GM18870 (cell line): ENCODE measurements around the gene EOLA2.
"Not testable (repeated sequence)": the region's sequence is repeated elsewhere in the genome, so short reads cannot be mapped to it uniquely, and the experiment has no call there.

Source experiments
- ATAC-seq: cut with Tn5 transposase; IDR thresholded peaks from one replicate; pipeline ENCODE4 v1.9.1; 2021; ENCODE audit warnings: moderate library complexity; ENCODE audit not compliant: unreplicated experiment

The EOLA2 gene

GRCh38 chrX:149938427-149938880 is at the start of gene EOLA2:
Gene EOLA2, minus strand, starts transcription at chrX:149938491. Its CDS starts 4,617 bp downstream, at chrX:149933874.
- peak; percentile 82 for ATAC-seq

DNA sequence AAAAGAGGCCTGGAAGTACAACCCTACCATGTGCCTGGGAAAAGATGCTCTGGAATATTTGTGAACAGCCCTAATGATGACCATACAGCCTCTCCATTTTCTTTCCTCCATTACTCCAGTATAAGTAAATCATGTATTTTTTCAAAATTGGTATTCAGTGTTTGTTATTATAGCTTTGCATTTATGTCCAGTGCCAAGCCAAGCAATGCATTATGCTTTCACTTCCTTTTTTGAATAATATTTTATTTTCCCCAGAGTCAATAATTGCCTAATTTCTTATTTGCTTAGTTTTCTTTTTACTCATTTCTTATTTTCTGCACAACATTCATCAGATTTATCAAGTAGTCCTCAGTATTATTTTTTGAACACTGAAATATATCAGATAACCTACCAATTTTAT is 49.3 kb upstream of the EOLA2 start:
- peak; percentile 79 for ATAC-seq

- ATAC-seq, result no peak
Observed at GRCh38 chrX:149984411-149984810, 46.1 kb upstream of the EOLA2 start.

GRCh38 chrX:149982310-149982709 is 44.0 kb upstream of the EOLA2 start:
- ATAC-seq, result no peak

DNA sequence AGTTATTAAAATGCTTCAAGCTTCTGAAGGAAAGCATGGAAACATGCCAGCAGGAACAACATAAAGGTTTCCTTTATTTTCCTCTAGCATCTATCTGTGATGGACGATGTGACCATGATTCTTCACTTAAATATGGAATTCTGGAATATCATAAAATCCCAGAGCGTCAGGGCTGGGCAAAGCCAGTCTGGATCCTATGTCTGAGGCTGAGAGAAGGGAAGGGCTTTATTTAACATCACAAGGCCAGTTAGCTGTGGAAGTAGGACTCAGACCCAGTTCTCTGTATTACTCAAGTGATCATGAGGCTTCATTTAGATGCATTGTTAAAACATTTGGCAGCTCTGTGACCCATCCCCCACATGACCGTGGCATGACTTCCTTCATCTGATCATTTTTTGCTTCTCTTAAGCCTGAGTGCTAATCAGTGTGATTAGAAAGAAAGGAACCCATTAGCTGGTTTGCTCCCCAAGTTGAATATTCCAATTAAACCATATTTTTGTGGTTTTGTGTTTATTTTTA is 40.9 kb upstream of the EOLA2 start:
- no peak for ATAC-seq

DNA sequence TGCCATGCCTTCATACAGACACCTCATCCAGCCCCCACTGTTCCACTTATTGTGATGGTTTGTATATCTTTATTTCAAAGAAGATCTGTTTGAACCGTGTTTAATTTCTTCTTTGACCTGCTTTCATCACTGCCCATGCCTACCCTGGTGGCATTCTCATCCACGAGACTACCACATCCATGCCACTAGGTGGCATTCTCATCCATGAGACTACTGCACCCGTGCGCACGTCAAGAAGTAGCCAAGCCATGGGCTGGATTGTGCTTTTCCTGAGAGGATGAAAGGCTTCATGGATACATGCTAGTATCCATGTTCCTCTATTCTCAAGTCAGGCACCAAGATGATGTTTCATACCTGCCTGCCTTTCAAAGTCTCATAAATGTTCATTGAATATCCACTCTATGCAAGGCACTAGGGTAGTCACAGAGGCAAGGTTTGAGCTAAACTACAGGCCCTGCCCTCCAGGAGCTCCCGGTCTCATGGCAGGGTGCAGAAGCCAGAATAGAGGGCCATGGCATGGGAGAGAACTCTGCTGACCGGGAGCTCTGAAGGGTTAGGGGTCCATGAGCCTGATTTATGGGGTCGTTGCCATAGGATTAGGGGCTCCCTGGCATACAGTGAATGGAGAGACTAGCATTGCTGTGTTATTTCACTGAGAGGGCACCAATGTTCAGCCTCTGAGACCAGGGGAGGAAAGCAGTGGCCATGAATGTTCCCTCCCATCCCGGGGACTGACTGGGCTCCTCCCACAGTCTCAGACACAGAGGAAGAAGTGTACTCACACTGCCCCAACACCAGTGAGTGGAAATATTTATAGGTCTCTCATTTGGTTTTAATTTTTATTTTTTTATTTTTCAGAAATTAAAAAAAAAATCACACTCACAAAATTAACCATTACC is 24.8 kb upstream of the EOLA2 start:
- peak; percentile 74 for ATAC-seq

DNA sequence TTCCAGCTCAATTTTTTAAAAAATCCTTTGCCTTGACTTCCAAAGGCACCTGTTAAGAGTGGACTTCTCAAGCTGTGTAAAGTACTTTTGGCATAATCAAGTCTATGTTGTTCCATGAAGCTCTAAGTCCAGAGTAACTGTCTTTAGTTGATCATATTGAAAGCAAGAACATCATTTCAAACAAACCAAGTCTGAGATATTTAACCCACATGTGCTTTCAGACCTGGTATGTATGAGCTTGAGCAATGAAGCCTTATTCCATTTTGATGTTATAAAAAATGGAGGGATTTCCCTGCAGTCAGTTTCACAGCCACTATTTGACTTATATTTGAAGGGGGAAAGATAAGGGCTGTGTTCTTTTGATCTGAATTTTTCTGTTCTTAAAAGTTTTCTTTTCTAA is 23.7 kb upstream of the EOLA2 start:
- ATAC-seq, result no peak

- no peak for ATAC-seq
Observed at GRCh38 chrX:149961572-149961971, 23.3 kb upstream of the EOLA2 start.

GRCh38 chrX:149950681-149951080 is 12.4 kb upstream of the EOLA2 start:
- ATAC-seq, result no peak

DNA sequence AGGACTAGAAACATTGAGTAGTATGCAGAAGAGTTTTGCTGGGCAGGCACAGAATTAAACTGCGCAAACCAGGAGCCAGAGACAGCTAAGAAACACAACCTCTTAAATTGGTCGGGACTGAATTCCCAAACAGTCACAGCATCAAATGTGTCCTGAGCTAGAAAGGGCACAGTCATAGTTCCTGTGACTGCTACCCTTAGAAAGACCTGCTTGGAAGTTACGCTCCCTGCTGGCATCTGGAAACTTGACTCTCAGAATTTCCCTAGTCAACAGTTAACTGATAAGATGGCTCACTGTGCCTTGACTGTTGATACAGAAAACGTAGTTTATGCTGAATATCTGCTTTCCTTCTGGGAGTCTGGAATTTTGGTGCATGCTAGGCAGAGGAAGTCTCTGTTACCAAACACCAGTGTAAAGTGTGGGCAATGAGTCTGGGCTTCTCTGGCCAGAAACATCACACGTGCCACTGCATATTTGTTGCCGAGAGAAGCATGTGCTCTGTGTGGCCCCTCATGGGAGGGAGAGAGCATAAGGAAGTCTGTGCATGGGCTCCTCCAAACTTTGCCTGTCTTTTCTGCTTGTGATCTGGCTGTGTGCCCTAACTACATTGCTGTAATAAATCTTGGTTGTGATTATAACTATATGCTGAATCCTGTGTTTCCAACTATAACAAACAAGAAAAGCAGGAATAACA is 11.6 kb upstream of the EOLA2 start:
- no peak for ATAC-seq

GRCh38 chrX:149948016-149948415 is 9.7 kb upstream of the EOLA2 start:
- ATAC-seq, result no peak

- not testable (repeated sequence) for ATAC-seq
Observed at GRCh38 chrX:149946932-149947331, 8.6 kb upstream of the EOLA2 start.

DNA sequence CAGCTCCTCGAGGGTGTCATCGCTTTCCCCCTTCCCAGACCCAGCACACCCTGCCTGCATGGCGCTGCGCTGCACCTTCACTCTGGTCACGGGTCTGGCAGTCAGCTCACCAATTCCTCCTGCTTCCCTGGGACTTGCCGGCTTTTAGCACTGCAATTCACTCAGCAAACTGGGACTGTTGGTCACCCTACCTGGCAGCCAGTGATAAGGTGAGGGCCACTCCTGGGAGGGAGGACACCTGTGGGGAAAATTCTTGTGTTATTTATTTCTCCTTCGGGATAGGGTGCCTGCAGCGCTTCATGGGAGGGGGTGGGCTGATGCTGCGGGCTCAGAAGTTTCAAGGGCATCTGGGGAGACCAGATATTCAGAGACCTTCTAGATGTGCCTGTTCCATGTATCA is 7.5 kb upstream of the EOLA2 start:
- ATAC-seq, result not testable (repeated sequence)

- ATAC-seq, result not testable (repeated sequence)
Observed at GRCh38 chrX:149945087-149945670, 6.9 kb upstream of the EOLA2 start.

DNA sequence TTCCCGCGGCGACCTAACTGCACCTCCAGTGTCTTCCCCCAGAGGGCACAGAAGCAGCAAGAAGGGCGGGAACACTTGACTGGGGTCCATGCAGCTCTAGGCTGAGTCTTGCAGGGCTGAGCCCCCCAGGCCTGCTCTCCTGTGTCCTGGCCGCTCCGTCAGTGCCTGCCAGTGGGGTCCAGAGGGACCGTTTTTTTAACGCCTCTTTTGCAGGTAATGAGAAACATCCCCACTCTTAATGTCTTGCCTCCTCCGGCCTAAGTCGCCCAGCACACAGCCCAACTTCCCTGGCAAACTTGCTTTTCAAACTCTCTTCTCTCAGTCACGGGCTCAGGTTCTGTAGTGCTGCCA is 2.4 kb upstream of the EOLA2 start:
- ATAC-seq, result not testable (repeated sequence)

DNA sequence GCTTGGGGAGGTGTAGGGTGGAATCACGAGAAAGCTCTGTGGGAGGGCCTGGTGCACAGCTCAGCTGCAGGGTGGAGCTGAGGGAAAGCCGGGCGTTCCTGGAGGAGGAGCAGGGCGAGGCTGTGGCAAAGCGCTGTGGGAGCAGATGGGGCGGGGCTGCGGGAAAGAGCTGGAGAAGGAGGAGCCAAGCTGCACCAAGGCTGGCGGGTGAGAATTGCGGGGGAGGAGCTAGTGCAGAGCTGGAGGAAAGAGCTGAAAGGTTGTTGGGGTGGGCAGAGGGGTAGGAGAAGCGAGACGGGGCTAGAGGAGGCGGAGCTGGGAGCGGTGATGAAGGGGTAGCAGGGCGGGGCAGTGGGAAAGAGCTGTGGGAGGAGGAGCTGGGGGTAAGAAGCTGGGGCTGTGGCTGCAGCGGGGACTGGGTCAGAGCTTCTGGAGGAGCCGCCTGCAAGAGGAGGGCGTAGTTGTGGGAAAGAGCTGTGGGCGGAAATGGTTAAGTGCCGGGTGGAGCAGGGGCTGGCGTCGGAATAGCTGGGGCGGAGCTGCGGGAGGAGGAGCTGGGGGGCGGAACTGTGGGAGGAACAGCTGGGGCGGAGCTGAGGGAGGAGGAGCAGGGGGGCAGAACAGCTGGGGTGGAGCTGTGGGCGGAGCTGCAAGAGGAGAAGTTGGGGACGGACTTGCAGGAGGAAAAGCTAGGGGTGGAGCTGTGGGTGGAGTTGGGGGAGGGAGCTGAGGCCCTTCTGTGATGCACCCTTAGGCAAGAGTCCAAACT is 1.8 kb upstream of the EOLA2 start:
- peak; percentile 49 for ATAC-seq

DNA sequence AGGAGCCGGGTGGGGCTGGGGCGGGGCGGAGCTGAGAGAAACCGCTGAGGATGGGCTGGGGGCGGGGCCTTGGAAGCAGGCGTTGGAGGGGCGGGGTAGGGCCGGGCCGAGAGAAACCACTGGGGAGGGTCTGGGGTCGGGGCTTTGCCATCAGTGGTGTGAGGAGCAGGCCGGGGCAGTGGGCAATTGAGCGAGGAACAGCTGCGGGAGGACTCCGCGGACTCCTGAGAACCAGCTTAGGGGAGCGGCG is 1.3 kb upstream of the EOLA2 start:
- ATAC-seq, result no peak

- ATAC-seq, result no peak
Observed at GRCh38 chrX:149938881-149939654, 777 bp upstream of the EOLA2 start.

DNA sequence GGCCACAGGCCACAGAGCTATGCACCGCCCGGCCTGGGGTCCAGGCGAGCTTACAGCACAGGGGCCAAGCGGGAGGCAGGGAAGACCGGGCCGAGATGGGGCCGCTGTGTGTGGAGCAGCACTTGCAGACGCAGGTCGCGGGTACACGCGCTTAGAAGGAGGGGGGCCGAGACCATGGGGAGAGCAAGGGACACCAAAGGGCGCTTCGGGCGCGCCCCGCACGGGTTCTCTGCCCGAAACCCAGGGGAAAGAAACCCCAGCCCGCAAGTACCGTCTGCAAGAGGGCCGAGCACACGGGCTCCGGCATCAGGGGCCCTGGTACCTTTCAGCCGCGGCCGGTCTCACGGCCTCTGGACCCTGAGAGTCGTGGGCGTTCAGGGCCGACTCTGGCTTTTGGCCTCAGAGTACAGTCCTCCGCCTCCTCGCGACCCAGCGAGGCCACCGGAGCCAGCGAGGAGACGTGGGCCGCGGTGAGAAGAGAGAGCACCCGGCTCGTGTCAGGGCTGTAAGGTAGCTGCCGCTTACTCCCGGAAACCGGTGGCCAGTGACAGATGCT is 342 bp downstream of the EOLA2 start:
- ATAC-seq, result no peak

DNA sequence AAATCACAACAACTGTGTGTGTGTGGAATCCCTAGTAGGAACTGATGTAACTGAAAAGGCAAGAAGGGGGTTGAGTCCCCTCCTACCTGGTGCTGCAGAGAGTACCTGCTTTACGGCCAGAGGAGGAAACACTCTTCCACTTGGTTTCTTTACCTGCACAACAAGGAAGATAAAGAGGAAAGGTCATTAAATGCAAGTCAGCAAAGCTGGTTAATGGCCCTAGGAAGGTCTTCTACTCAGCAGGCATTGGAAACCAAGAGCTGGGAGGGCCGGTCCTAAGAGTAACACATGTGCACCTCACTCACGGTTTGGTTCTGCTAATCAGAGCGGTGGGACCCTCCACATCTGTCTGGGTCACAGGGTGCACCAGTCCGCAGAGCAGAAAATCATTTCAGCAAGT is 963 bp downstream of the EOLA2 start:
- not testable (repeated sequence) for ATAC-seq
